Testis (tissue), 3 donors: ENCODE measurements around the gene ROBO1. TPM values are rescaled to one million over a fixed set of nuclear protein-coding genes. Genes with fewer than 3 reads are reported as not detected.

ENCODE experiments used
- DNase-seq: peaks from one replicate; pipeline ENCODE4 v3.0.0-alpha.2; 2019
- H3K27ac ChIP-seq, 2 donors: fragments of 200-600 bp; sonication (generic); one replicate each; pipeline ENCODE4 v1.5.1; 2019
- H3K27me3 ChIP-seq: fragments of 200-600 bp; sonication (generic); one replicate; pipeline ENCODE4 v1.5.1; 2019
- H3K36me3 ChIP-seq: fragments of 200-600 bp; sonication (generic); one replicate; pipeline ENCODE4 v1.5.1; 2017; ENCODE audit warnings: low read depth; ENCODE audit errors: missing control alignments
- H3K4me1 ChIP-seq: fragments of 200-600 bp; sonication (generic); one replicate; pipeline ENCODE4 v1.5.1; 2019
- H3K4me3 ChIP-seq, 2 donors: fragments of 200-600 bp; sonication (generic); one replicate each; pipeline ENCODE4 v1.5.1; 2017 to 2019
- H3K9me3 ChIP-seq: fragments of 200-600 bp; sonication (generic); one replicate; pipeline ENCODE4 v1.5.1; 2017
- CTCF ChIP-seq, 3 experiments: fragments of 450-650 bp in 2 of 3; fragments of 200-600 bp in 1 of 3; sonication (generic) in 1 of 3; IDR thresholded peaks; one replicate each; pipeline ENCODE4 v1.5.1; 2016 to 2019; ENCODE audit warnings: antibody characterized with exemption in 3 of 3, mild to moderate bottlenecking in 2 of 3, moderate library complexity in 1 of 3
- POLR2A ChIP-seq: fragments of 450-650 bp; IDR thresholded peaks from one replicate; pipeline ENCODE4 v1.6.1; 2017; ENCODE audit warnings: antibody characterized with exemption, mild to moderate bottlenecking, moderate library complexity
- WGBS, 2 donors: methylation state at CpG; one replicate each; pipeline ENCODE4 v1.1.5; 2018; 5-methylcytosine and 5-hydroxymethylcytosine counted together
- intact Hi-C: fragments of 100-400 bp; cut with DNase I; formaldehyde crosslinking; loops from one replicate; pipeline ENCODE4 v1.15.1; 2023; ENCODE audit warnings: low total_unique reads
- polyA plus RNA-seq: library from polyadenylated mRNA; stranded (reverse); fragments of 350-450 nt; fragmentation: Illumina TruSeq; extraction: RNeasy Lipid Tissue Mini Kit (QIAGEN cat#74804); gene quantifications from one replicate; pipeline ENCODE4 v1.2.3, GENCODE V29; 2014; ENCODE audit warnings: low read depth, low replicate concordance; ENCODE audit not compliant: insufficient read depth
- total RNA-seq, 2 donors: library from RNA; depleted of rRNA; stranded (reverse); fragments of >200 nt; gene quantifications; one replicate each; pipeline ENCODE4 v1.2.3, GENCODE V29; 2016

The ROBO1 gene
- total and polyA plus RNA-seq, 3 donors from 2014 or later: 39.4 to 45.1 (median 42.6) TPM

GRCh38 chr3:78737988-78738387 is 1029.8 kb downstream of the ROBO1 start:
- Histone ChIP-seq H3K4me1 (no peaks in the 10 kb centered on the region), H3K36me3 (no peaks in the 10 kb centered on the region), H3K4me3 (no peak overlapping the region), H3K9me3 (no peaks in the 10 kb centered on the region), H3K27ac (no peak overlapping the region), H3K27me3 (no peaks in the 10 kb centered on the region)
- 71 to 82% methylated on average over 5 of the region's 5 CpGs for WGBS, 2 donors
- DNase-seq: no peak
- no peak for TF ChIP-seq CTCF (IDR thresholded peaks at IDR 0.05)
- no peak for TF ChIP-seq POLR2A
- intact Hi-C loops: no loop called here

DNA sequence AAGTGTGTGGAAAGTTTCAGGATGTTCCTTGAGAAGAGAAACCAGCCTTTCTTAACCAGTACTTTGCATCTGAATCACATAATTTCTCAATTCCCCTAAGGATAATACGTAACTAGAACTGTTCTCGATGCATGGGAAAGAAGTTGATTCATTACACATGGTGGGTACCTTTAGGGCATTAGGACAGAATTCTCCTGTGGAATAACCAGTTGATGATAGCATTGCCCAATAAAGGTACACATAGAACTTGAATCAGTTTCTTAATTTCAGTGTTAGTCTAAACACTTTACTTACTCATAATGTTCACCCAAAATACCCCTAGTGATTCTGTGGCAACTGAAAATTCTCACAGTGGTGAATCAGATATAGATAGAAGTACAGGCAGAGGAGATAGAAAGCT is 1030.9 kb downstream of the ROBO1 start:
- TF ChIP-seq POLR2A (no peak), CTCF (IDR thresholded peaks at IDR 0.05) (no peak)
- WGBS, 2 donors: 72 to 73% methylated on average over 2 of the region's 2 CpGs
- intact Hi-C loops: no loop called here
- H3K36me3 ChIP-seq: no peaks in the 10 kb centered on the region
- no peak for DNase-seq
- no peaks in the 10 kb centered on the region for H3K9me3 ChIP-seq
- H3K4me3 ChIP-seq: no peak overlapping the region
- H3K4me1 ChIP-seq: no peaks in the 10 kb centered on the region
- H3K27ac ChIP-seq: no peak overlapping the region
- H3K27me3 ChIP-seq: no peaks in the 10 kb centered on the region

DNA sequence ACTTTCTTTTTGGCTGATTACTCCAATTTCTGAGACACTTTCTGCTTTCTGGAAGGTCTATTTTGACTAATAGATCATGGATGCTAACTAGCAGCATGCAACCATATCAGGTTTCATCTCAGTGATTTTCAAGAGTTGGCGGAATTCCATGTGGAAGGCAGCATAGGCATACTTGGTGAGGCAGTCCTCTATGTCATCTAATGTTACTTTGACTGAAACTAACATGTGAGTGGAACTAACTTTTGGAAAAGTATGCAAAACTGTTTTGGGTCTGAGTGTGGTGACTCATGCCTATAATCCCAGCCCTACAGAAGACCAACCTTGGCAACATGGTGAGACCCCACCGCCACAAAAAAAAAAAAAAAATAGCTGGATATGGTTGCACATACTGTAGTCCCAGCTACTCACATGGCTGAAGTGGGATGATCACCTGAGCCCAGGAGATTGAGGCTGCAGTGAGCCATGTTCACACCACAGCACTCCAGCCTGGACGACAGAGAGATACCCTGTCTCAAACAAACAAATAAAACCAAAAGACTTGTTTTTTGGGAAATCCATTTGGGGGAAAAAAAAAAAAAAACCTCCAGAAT is 1033.7 kb downstream of the ROBO1 start:
- DNase-seq: no peak
- Histone ChIP-seq H3K36me3 (no peaks in the 10 kb centered on the region), H3K4me1 (no peaks in the 10 kb centered on the region), H3K27ac (no peak overlapping the region), H3K9me3 (no peaks in the 10 kb centered on the region), H3K4me3 (no peak overlapping the region), H3K27me3 (no peaks in the 10 kb centered on the region)
- TF ChIP-seq POLR2A: no peak
- no peak for TF ChIP-seq CTCF (IDR thresholded peaks at IDR 0.05)
- intact Hi-C loops: no loop called here
- WGBS, 2 donors: 92 to 95% methylated on average over 3 of the region's 3 CpGs

DNA sequence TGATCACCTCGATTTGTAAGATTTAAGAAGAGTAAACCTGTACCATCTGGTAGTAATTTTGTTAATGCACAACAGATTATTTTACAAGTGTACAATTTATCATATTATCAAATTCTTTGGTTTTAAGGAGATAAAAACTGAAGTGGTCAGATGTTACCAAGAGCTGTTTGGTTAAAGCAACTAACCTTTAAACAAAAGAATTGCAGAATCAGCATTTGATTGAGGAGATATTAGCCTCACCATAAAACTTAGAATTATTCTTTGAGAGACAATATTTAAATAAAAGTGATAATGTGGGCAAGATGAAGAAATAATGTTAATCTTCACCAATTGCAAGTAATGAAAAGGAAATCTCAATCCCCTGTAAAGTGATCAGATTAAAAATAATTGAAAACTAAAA is 1034.9 kb downstream of the ROBO1 start:
- Histone ChIP-seq H3K4me3 (no peak overlapping the region), H3K27ac (no peak overlapping the region), H3K36me3 (no peaks in the 10 kb centered on the region), H3K27me3 (no peaks in the 10 kb centered on the region), H3K9me3 (no peaks in the 10 kb centered on the region), H3K4me1 (no peaks in the 10 kb centered on the region)
- TF ChIP-seq POLR2A (no peak), CTCF (IDR thresholded peaks at IDR 0.05) (no peak)
- no peak for DNase-seq
- 88 to 95% methylated on average over 1 of the region's 1 CpG for WGBS, 2 donors
- intact Hi-C loops: no loop called here

- WGBS, 2 donors: 93 to 97% methylated on average over 1 of the region's 1 CpG
- H3K4me1 ChIP-seq: no peaks in the 10 kb centered on the region
- intact Hi-C loops: no loop called here
- no peaks in the 10 kb centered on the region for H3K36me3 ChIP-seq
- no peak overlapping the region for H3K4me3 ChIP-seq
- DNase-seq: no peak
- no peak for TF ChIP-seq CTCF (IDR thresholded peaks at IDR 0.05)
- no peak for TF ChIP-seq POLR2A
- no peaks in the 10 kb centered on the region for H3K27me3 ChIP-seq
- no peaks in the 10 kb centered on the region for H3K9me3 ChIP-seq
- H3K27ac ChIP-seq: no peak overlapping the region
Measured at GRCh38 chr3:78732471-78732870, 1035.3 kb downstream of the ROBO1 start.
